ENCODE data around the gene DCC. TPM values are rescaled to one million over a fixed set of nuclear protein-coding genes. Genes with fewer than 3 reads are reported as not detected.

The DCC gene
- total RNA-seq, 1 experiment from 2014 or later, result not detected

- no TSS peak for BruUV-seq (replicated peaks)
- ATAC-seq (no peak), DNase-seq (ENCODE audit: low read depth, low spot score) (no peak)
- H3K9me3 ChIP-seq (ENCODE audit: control insufficient read depth in 1 of 2, insufficient read depth in 1 of 2, low read depth in 1 of 2, low read length in 2 of 2), result peaks cover 0 to 23% of the 10 kb centered on the region in 2 experiments; a peak in 2 of 4 replicates
- no peaks in the 10 kb centered on the region for H3K4me1 ChIP-seq (ENCODE audit: control insufficient read depth in 1 of 2, insufficient read depth in 2 of 2, low read length in 2 of 2)
- H4K20me1 ChIP-seq (ENCODE audit: insufficient read depth), result no peaks in the 10 kb centered on the region
- H3K4me3 ChIP-seq (replicated peaks in 1 of 2; ENCODE audit: low read depth in 1 of 2, low read length in 2 of 2), result no peak overlapping the region
- POLR2A ChIA-PET, result no interaction called here
- no peak overlapping the region for H3K27ac ChIP-seq (ENCODE audit: low read depth, low read length)
- H3K36me3 ChIP-seq (ENCODE audit: control insufficient read depth in 1 of 2, insufficient read depth in 2 of 2, low read length in 2 of 2), result no peaks in the 10 kb centered on the region
- CTCF ChIA-PET, result no interaction called here
- RAD21 ChIA-PET (ENCODE audit: low non-redundant PET in 1 of 2, low total read pairs in 2 of 2, uncharacterized antibody in 2 of 2, unreplicated experiment in 2 of 2), result no interaction called here
- no peak overlapping the region for H2AFZ ChIP-seq (ENCODE audit: low read depth, low read length, poor library complexity, severe bottlenecking)
- H3K9ac ChIP-seq (ENCODE audit: low read length), result no peak overlapping the region
- intact Hi-C loops (cut with micrococcal nuclease), result no loop called here
- H3K4me2 ChIP-seq (ENCODE audit: low read length), result no peak overlapping the region
- no peaks in the 10 kb centered on the region for H3K27me3 ChIP-seq (ENCODE audit: insufficient read depth, low read length)
- no peaks in the 10 kb centered on the region for H3K79me2 ChIP-seq (ENCODE audit: insufficient read depth, low read length)
- no peaks in the 10 kb centered on the region for H3K9me2 ChIP-seq (ENCODE audit: insufficient read depth)
- TF ChIP-seq ATF3 (IDR thresholded peaks at IDR 0.05), result no peak
- TF ChIP-seq SRF (IDR thresholded peaks at IDR 0.05; ENCODE audit: low read depth), result no peak
- TF ChIP-seq ZNF274 (IDR thresholded peaks at IDR 0.05; ENCODE audit: low read depth, low read length), result no peak
- TF ChIP-seq FOSL1 (IDR thresholded peaks at IDR 0.05; ENCODE audit: low read depth), result no peak
- no peak for TF ChIP-seq TCF7L2 (IDR thresholded peaks at IDR 0.05; ENCODE audit: borderline replicate concordance, extremely low read depth, insufficient read depth, insufficient read length)
- no peak for TF ChIP-seq ZBTB33 (IDR thresholded peaks at IDR 0.05; ENCODE audit: extremely low read depth, insufficient replicate concordance, low read length)
- no peak for TF ChIP-seq RAD21 (IDR thresholded peaks at IDR 0.05; ENCODE audit: low read depth)
- TF ChIP-seq ZFX (IDR thresholded peaks at IDR 0.05), result no peak
- no peak for TF ChIP-seq EZH2 (IDR thresholded peaks at IDR 0.05)
- TF ChIP-seq REST (IDR thresholded peaks at IDR 0.05; ENCODE audit: low read depth), result no peak
- no peak for TF ChIP-seq MAX (IDR thresholded peaks at IDR 0.05)
- no peak for TF ChIP-seq CEBPB (IDR thresholded peaks at IDR 0.05; ENCODE audit: low read depth)
- no peak for TF ChIP-seq POLR2AphosphoS5 (IDR thresholded peaks at IDR 0.05; ENCODE audit: low read depth, low read length)
- no peak for TF ChIP-seq SP1 (IDR thresholded peaks at IDR 0.05; ENCODE audit: low read depth)
- no peak for TF ChIP-seq JUND (IDR thresholded peaks at IDR 0.05)
- no peak for TF ChIP-seq POLR2A (IDR thresholded peaks at IDR 0.05; ENCODE audit: borderline replicate concordance, extremely low read depth, insufficient read depth, insufficient read length)
Measured at GRCh38 chr18:52624702-52625101, 284.7 kb downstream of the DCC start.

Measured in HCT116 (cell line).